Thyroid gland (tissue), 4 donors: ENCODE results near the gene MED27.

Source experiments
- CTCF ChIP-seq, 6 experiments: fragments of 200-600 bp in 3 of 6; fragments of 450-650 bp in 3 of 6; sonication (generic) in 3 of 6; IDR thresholded peaks; one replicate each; pipeline ENCODE4 v1.5.1; 2016 to 2019; ENCODE audit warnings: antibody characterized with exemption in 6 of 6, mild to moderate bottlenecking in 2 of 6, inconsistent platforms in 1 of 6, moderate library complexity in 1 of 6
- POLR2A ChIP-seq, 2 donors: fragments of 450-650 bp; IDR thresholded peaks; one replicate each; pipeline ENCODE4 v1.6.1; 2017; ENCODE audit warnings: antibody characterized with exemption in 2 of 2, mild to moderate bottlenecking in 2 of 2, moderate library complexity in 1 of 2

- TF ChIP-seq CTCF (IDR thresholded peaks at IDR 0.05) = no peak
- no peak for TF ChIP-seq POLR2A (IDR thresholded peaks at IDR 0.05)
Observed at GRCh38 chr9:131845305-131846298, 234.1 kb downstream of the MED27 start.
